RWPE1 (cell line): Measurements from ENCODE around the gene TOLLIP.

Experiments
- CTCF ChIA-PET: fragments of 350-600 bp; sonication (Branson Sonifier 250); formaldehyde crosslinking; extraction: SDS; loops from one replicate; lab custom pipeline; 2021; lab: Yijun Ruan, JAX
- POLR2A ChIA-PET: fragments of 400-600 bp; formaldehyde crosslinking; extraction: SDS; loops from one replicate; lab custom pipeline; 2020; ENCODE audit warnings: antibody characterized with exemption; ENCODE audit not compliant: low non-redundant PET; lab: Yijun Ruan, JAX
- DNase-seq: peaks from one replicate; pipeline ENCODE4 v3.0.0; 2012; ENCODE audit warnings: low spot score
- H3K27ac ChIP-seq: fragments of 450-650 bp; 2 replicates; pipeline ENCODE4 v1.5.1; 2017
- CTCF ChIP-seq: fragments of 450-650 bp; conservative IDR thresholded peaks from 2 replicates; pipeline ENCODE4 v1.5.1; 2017; ENCODE audit warnings: low read depth, mild to moderate bottlenecking

Gene TOLLIP

GRCh38 chr11:1300569-1301187 is 8.8 kb downstream of the TOLLIP start:
- DNase-seq = no peak
- TF ChIP-seq CTCF = no peak
- ChIA-PET POLR2A (interaction anchor here (0.5 kb wide), 1 partner anchor 22 kb away, joined by 3 read pairs; no protein-coding TSS in a partner anchor), CTCF (interaction anchor here (0.7 to 1.0 kb wide), 3 partner anchors 98 to 393 kb away, joined by 4 to 5 read pairs (median 5); no protein-coding TSS in a partner anchor)
- H3K27ac ChIP-seq = peak overlapping the region; percentile 78; the same call in 1 of the 2 replicates

- POLR2A ChIA-PET = interaction anchor here (0.5 kb wide), 1 partner anchor 22 kb away, joined by 3 read pairs; no protein-coding TSS in a partner anchor
- no peak for TF ChIP-seq CTCF
- peak overlapping the region; percentile 78; the same call in 1 of the 2 replicates for H3K27ac ChIP-seq
- no peak for DNase-seq
- CTCF ChIA-PET = interaction anchor here (0.7 to 1.0 kb wide), 2 partner anchors 147 to 393 kb away, joined by 5 read pairs; no protein-coding TSS in a partner anchor
Measured at GRCh38 chr11:1300121-1300520, 9.3 kb downstream of the TOLLIP start.

- CTCF ChIA-PET = interaction anchor here (1.0 kb wide), 1 partner anchor 394 kb away, joined by 5 read pairs; no protein-coding TSS in a partner anchor
- peak overlapping the region; percentile 78 for H3K27ac ChIP-seq
- no peak for TF ChIP-seq CTCF
- DNase-seq = no peak
- POLR2A ChIA-PET = no interaction called here
Measured at GRCh38 chr11:1299621-1300020, 9.8 kb downstream of the TOLLIP start.

GRCh38 chr11:1298695-1299492 is 10.5 kb downstream of the TOLLIP start:
- no peak for TF ChIP-seq CTCF
- ChIA-PET POLR2A (interaction anchor here (0.7 kb wide), 1 partner anchor 10 kb away, joined by 3 read pairs; the partner anchor contains the start of gene TOLLIP), CTCF (interaction anchor here (0.5 to 0.7 kb wide), 2 partner anchors 11 to 145 kb away, joined by 3 to 4 read pairs; no protein-coding TSS in a partner anchor)
- H3K27ac ChIP-seq = peak overlapping the region; percentile 78
- DNase-seq = peak; percentile 78

- DNase-seq = no peak
- H3K27ac ChIP-seq = peak overlapping the region; percentile 78
- CTCF ChIA-PET = interaction anchor here (0.5 to 0.6 kb wide), 2 partner anchors 12 to 163 kb away, joined by 3 read pairs; no protein-coding TSS in a partner anchor
- no peak for TF ChIP-seq CTCF
- POLR2A ChIA-PET = no interaction called here
Measured at GRCh38 chr11:1297576-1298473, 11.6 kb downstream of the TOLLIP start.
